ENCODE data around the gene SOHLH1. TPM values are rescaled to one million over a fixed set of nuclear protein-coding genes. Genes with fewer than 3 reads are reported as not detected.

Gene SOHLH1
- total and polyA plus RNA-seq, 2 of the 4 experiments (the other 2 are of a cell fraction) = not detected

GRCh38 chr9:135674977-135675376 is 24.3 kb downstream of the SOHLH1 start:
- TF ChIP-seq CTCF (conservative IDR thresholded peaks at IDR 0.05; ENCODE audit: low read depth, low read length) = no peak
- no peak for TF ChIP-seq MXI1 (IDR thresholded peaks at IDR 0.05; ENCODE audit: borderline replicate concordance, low read depth, low read length)
- no peak for TF ChIP-seq FOS (IDR thresholded peaks at IDR 0.05; ENCODE audit: low read depth, low read length)
- TF ChIP-seq RCOR1 (IDR thresholded peaks at IDR 0.05; ENCODE audit: insufficient replicate concordance, low read length) = no peak
- no peak for TF ChIP-seq MAZ (IDR thresholded peaks at IDR 0.05; ENCODE audit: borderline replicate concordance, low read depth, low read length)
- no peak overlapping the region for H2BK120ac ChIP-seq (ENCODE audit: low read depth, low read length)
- no peak overlapping the region for H4K91ac ChIP-seq (ENCODE audit: insufficient read depth, low read depth, low read length)
- no peaks in the 10 kb centered on the region; the same call in 1 of the 2 replicates for H3K27me3 ChIP-seq (ENCODE audit: control insufficient read depth, insufficient read depth, low read length)
- dilution Hi-C loops (cut with HindIII; ENCODE audit: low sequenced_read_pairs, unreplicated experiment) (no loop called here), intact Hi-C loops (cut with micrococcal nuclease) (no loop called here), in situ Hi-C loops (cut with MboI; ENCODE audit: low sequenced_read_pairs) (no loop called here)
- no peaks in the 10 kb centered on the region for H4K20me1 ChIP-seq (ENCODE audit: insufficient read depth, low read length)
- no peaks in the 10 kb centered on the region for H3K79me1 ChIP-seq (ENCODE audit: low read depth in 1 of 2, low read length in 2 of 2)
- H2AK5ac ChIP-seq (ENCODE audit: low read depth, low read length) = no peak overlapping the region
- no peaks in the 10 kb centered on the region for H3K9me1 ChIP-seq (ENCODE audit: insufficient read depth, low read length)
- no peak overlapping the region for H3K14ac ChIP-seq (replicated peaks; ENCODE audit: low read depth, low read length)
- H3K27ac ChIP-seq (ENCODE audit: insufficient read depth, low read length) = no peak overlapping the region
- H3K4ac ChIP-seq (ENCODE audit: low read depth, low read length) = no peak overlapping the region
- H3K4me1 ChIP-seq (ENCODE audit: control insufficient read depth, insufficient read depth, low read length) = no peaks in the 10 kb centered on the region
- no peak overlapping the region for H2AFZ ChIP-seq (replicated peaks; ENCODE audit: low read length, poor library complexity)
- no peak overlapping the region for H3K4me2 ChIP-seq (ENCODE audit: low read depth, low read length)
- H3K56ac ChIP-seq (ENCODE audit: extremely low read depth, insufficient read depth, low read length) = no peak overlapping the region
- no peak overlapping the region for H2BK15ac ChIP-seq (ENCODE audit: low read depth, low read length)
- H3K4me3 ChIP-seq (ENCODE audit: insufficient read depth, low read depth, low read length) = no peak overlapping the region
- BruUV-seq (replicated peaks) = no TSS peak
- no peaks in the 10 kb centered on the region for H3K36me3 ChIP-seq (ENCODE audit: control insufficient read depth, insufficient read depth, low read length)
- H2BK5ac ChIP-seq (ENCODE audit: low read depth, low read length, poor library complexity, severe bottlenecking) = no peak overlapping the region
- DNase-seq (no peak), ATAC-seq (ENCODE audit: low read depth) (no peak)
- H2BK20ac ChIP-seq (ENCODE audit: low read depth, low read length) = no peak overlapping the region
- H4K8ac ChIP-seq (ENCODE audit: low read depth in 2 of 2, low read length in 2 of 2) = no peak overlapping the region
- no peak overlapping the region for H3K9ac ChIP-seq (ENCODE audit: low read depth, low read length)
- ChIA-PET POLR2A (ENCODE audit: unreplicated experiment) (no interaction called here), CTCF (interaction anchor here (0.6 kb wide), 1 partner anchor 54 kb away, joined by 3 read pairs; no protein-coding TSS in a partner anchor)
- H3K23ac ChIP-seq (ENCODE audit: low read depth, low read length) = no peak overlapping the region
- H3K18ac ChIP-seq (ENCODE audit: low read depth, low read length) = no peak overlapping the region
- no CpG with 5 or more reads among the region's 10 CpGs for WGBS, 2 experiments (ENCODE audit: extremely low coverage in 2 of 2, insufficient read length in 1 of 2)
- no peaks in the 10 kb centered on the region; the same call in 1 of the 2 replicates for H3K9me3 ChIP-seq (ENCODE audit: control insufficient read depth, insufficient read depth, low read length)
- H2AK9ac ChIP-seq (replicated peaks; ENCODE audit: low read depth, low read length, poor library complexity) = no peak overlapping the region
- H4K5ac ChIP-seq (ENCODE audit: low read depth, low read length) = no peak overlapping the region
